HG02840 (cell line): Measurements from ENCODE around the gene ZBTB48.
A peak's percentile ranks its signal among the peaks of the same experiment; 100 is the strongest.

ENCODE experiments used
- ATAC-seq: cut with Tn5 transposase; IDR thresholded peaks from one replicate; pipeline ENCODE4 v1.9.1; 2021; ENCODE audit warnings: mild to moderate bottlenecking, moderate library complexity, moderate number of reproducible peaks; ENCODE audit not compliant: unreplicated experiment, low FRiP score

The ZBTB48 gene

DNA sequence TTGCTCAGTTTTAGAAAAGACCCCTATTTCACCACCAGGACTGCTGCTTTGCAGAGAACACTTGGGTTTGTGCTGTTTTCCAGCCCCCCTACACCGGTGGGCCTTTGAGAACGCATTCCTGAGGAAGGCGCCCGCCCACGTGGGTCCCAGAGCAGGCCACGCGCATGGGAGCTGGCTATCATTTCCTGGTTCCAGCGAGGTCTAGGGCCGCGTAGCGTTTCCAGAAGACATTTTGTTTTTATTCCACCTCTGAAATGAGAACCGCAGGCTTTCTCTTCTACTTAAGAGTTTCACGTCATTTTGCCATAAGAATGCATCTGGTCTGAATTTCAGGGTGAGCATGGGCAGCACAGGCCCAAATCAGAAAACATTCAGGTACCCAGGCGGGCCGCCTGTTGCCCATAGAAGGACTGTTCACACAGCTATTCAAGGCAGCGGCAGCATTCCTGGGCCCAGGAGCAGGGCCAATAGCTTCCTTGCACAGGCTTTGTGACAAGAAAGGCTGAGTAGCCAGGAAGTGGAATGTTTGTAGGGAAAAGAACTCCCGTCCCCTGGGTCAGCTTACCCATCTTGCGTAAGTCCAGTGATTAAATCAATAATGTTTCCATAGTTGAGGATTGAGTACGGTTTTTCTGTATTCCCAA is 24.2 kb downstream of the ZBTB48 start:
- ATAC-seq: no peak

DNA sequence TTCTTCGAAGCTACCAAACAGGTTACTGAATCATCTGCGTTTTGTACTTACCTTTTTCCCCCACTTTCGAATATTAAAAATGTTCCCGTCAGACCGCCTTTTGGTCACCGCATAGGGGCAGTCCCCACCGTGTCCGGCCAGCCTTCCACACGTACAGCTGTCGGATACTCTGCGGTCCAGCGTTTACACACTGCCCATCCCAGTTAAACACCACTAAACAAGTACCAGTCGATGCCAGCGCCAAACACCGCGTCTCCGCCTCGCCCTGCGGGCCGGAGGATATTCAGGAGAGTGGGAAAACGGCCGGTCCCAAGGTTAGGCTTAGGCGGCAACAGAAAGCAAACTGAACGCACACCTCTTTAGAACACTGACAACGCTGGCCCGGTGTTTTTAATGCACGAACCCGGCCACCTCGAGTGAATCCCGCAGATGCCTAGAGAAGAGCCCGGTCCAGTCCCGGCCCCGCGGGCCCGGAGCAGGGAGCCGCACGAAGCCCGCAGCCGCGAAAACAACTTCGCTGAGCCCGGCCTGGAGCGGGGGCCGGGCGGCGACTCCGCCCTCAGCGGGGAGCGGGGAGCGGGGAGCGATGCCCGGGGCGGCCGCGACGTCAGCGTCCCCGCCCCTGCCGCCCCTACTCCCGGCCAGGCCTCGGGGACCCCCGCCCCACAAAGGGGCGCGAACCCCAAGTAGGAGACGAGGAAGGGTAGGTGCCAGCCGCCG is 33.0 kb downstream of the ZBTB48 start:
- ATAC-seq: no peak

DNA sequence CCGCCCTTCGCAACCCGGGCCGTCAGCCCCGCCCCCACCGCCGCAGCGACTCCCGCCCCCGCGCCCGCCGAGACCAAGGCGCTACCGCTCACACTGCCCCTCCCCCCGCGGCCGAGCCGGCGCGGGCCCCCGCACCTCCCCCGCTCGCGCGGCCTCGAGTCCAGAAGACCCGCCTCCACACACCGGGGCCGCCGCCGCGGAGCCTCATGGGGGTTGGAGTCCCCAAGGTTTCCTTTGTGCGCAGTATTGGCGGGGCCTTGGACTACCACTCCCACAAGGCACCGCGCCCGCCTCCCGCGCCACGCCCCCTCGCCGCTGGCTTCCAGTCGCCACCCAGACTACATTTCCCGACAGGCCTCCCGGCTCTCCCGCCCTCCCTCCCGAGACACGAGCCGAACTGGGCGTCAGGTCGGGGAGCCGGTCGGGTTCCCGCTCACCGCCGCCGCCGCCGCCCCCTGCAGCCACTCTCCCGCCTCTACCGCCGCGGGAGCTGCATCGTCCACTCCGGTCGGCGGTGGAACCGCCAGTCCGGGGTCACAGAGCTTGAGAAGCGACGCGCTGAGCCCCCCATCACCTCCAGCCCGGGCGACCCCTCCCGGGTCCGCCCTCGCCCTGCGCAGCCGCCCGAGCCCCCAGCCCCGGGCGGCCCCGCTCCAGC is 33.7 kb downstream of the ZBTB48 start, which contains the start of gene PHF13:
Gene PHF13, plus strand, starts transcription at position 371 of the 658 bp plus-strand sequence. CDS start 336 bp downstream, outside the sequence.
- ATAC-seq: peak; percentile 90

DNA sequence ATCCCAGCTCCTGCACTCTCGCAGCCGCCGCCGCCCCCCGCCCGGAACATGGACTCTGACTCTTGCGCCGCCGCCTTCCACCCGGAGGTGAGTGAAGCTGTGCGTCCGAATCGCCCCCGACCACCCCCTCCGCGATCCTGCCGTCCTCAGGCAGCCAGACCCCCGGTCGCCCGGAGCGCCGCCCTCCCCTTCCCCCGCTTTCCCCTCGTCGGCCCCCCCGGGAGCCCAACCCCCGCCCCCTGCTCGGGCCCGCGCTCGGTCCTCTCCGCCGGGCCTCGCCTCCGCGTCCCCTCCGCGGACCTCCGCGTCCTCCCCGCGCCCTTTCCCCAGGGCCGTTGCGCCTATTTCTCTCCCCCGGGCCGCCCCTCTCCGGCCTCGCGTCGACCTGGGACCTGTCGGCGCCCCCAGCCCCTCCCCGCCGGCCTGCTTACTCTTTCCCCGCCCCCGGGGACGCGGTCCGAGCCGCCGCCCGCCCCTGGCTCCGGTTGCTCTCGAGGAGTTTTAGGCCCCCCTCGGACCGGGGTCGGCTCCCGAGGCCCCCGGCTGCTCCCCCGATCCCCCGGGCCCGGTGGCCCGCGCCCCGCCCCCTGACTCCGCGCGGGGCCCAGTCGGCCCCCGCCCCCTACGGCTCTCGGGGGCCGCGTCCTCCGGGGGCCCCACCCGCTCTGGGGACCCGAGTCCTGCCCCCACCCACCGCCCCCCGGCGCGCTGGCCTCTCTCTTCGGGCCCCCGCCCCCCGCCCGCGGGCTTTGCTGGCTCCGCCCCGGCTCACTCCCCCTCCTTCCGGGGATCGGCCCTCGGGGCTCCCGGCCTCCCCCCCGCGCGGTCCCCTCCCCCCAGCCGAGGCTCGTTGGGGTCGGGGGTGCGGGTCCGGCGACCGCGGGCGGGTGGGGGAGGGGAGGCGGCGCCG is 34.5 kb downstream of the ZBTB48 start:
- ATAC-seq: no peak

DNA sequence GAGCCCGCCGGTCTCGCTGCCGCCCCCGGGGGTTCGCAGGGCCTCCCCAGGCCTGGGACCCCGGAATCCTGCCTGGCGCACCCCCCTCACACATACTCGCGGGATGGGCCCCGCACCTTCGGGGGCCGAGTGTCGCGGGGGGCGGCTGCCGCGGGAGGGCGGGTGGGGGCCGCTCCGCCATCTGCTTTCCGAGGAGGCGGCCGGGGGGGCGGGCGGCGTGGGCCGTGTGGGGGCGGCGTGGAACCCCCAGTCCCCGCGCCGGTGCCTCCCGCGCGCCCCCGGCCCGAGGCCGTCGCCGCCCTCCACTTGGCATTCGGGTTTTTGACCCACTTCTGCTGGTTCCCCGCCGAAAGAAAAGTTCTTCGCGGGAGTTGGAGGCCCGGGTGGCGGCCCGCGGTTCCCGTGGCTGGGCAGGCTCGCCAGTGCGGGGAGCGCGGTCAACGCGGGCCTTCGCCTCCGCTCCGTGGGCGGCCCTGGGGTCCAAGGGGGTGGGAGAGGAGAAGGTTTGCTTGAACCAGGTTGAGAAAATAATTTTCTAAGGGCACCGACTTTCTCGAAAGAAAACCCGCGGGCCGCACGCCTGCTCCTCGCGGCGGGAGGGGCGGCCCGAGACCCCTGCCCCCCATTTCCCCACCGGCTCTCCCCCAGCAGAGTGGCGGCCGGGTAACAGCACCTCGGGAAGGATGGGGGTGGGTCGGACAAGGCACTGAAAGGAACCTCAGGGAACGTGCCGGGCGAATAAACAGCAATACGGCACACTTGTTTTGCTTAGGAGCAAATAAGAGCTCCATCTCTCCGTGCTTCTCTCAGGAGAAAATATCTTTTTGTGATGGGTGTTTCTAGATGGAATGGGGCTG is 35.4 kb downstream of the ZBTB48 start:
- no peak for ATAC-seq

DNA sequence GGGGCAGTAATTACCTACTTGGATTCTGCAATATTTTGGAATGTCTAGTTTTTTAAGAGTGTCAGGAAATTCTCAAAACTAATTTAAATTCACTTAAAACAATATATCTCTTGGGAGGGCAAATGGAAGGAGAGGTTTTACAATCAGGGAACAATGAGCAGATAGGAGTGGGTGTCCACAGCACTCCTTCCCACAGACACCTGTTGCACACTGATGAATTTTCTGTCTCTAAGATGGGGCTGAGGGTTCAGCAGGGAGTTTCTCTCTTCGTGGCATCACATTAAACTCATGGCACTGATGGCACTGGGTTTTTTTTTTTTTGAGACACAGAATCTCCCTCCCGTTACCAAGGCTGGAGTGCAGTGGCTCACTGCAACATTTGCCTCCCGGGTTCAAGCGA is 39.3 kb downstream of the ZBTB48 start:
- no peak for ATAC-seq

DNA sequence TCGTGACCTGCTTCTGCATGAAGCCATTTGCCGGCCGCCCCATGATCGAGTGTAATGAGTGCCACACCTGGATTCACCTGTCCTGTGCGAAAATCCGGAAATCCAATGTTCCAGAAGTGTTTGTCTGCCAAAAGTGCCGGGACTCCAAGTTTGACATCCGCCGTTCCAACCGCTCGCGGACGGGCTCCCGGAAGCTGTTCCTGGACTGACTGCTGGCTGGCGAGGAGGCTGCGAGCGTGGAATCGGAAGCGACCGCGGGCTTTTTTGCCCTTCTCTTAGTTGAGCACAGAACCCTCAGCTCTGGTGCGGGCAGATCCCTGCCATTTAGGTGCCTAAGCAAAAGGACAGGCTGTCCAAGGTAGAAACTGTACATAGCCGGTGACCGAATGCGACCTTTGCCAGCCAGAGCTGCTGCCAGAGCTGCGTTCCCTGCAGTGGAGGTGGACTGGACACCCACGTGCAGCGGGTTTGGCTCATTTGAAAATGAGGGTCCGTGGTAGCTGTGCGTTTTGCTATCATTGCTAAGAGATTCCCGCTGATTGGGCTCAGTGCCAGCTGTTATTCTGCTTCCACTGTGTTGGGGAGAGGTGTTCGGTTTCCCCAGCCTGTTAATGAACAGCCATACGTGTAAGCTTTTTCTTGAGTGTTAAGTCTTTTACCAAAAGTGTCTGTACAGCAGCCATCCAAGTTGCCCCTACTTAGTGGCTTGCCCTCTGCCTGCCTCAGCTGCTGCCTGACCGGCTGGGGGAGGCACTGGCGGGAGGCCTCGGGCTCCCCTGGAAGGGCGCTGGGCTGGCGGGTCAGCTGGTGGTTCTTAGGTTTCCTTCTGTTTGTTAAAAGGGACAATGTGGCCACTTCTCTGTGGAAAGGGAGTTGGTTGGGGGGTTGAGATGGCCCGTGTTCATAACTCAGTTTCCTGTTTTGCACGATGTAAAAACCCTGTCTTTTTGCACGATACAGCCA is 41.9 kb downstream of the ZBTB48 start:
- no peak for ATAC-seq

DNA sequence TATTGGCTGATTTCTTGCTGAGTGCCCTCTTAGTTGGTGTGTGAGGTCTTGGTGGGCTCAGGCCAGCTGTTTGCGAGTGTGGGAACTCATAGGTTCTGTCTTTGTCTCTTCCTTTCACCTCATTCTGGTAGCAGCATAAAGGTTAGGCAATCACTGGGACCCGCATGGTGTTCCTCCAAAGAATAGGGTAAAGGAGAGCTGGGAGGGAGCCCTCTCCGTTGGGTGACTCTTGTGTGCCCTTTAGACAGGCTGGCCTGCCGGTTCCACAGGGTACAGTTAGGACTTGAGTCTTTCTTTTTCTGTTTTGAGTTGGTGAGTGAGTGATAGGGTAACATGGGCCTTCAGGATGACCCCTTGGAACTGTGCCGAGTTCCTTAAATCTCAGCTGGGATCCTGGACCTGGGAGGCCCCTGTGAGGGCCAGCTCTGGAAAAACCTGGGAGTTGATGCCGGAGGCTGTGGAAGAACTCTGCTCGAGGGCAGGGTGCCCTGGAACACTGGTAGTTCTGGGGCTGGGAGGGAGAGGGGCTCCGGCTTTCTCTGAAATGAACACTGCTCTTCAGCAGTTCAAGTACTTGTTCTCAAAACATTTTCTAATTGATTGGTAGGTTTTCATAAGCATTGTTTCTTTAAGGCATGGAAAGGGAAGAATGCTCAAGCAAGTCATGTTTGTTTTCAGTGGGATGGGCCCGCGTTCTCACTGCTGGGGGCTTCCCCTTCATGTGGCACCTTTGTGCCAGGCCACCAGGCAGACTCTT is 42.8 kb downstream of the ZBTB48 start:
- no peak for ATAC-seq

DNA sequence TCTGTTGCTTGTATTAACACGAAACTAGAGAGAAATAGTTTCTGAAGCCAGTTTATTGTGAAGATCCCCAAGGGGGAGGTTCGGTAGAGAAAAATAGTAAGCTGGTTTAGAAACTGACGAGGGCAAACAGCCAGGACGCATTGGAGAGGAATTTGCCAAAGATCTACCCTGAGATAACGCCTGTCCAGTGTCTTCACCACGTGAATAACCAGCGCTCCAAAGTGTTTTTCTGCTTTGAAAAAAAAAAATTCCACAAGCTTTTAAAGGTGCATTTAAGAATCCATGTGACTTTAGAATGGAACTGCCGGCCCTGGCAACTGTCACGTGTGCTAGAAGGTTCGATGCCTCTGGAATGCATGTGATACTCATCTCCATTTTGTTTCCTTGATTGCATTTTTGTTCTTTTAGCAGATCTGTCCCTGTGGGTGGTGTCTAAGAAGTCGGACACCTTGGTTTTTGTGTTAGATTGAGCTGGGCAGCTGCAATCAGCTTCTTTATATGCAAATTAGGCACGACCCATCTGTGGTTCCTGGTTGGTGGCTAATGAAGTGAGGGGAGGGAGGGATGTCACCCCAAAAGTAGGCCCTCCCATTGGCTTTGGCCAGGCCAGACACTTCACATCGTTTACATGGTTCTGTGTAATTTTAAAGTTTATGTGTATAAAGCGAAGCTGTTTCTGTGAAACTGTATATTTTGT is 43.6 kb downstream of the ZBTB48 start:
- ATAC-seq: no peak

DNA sequence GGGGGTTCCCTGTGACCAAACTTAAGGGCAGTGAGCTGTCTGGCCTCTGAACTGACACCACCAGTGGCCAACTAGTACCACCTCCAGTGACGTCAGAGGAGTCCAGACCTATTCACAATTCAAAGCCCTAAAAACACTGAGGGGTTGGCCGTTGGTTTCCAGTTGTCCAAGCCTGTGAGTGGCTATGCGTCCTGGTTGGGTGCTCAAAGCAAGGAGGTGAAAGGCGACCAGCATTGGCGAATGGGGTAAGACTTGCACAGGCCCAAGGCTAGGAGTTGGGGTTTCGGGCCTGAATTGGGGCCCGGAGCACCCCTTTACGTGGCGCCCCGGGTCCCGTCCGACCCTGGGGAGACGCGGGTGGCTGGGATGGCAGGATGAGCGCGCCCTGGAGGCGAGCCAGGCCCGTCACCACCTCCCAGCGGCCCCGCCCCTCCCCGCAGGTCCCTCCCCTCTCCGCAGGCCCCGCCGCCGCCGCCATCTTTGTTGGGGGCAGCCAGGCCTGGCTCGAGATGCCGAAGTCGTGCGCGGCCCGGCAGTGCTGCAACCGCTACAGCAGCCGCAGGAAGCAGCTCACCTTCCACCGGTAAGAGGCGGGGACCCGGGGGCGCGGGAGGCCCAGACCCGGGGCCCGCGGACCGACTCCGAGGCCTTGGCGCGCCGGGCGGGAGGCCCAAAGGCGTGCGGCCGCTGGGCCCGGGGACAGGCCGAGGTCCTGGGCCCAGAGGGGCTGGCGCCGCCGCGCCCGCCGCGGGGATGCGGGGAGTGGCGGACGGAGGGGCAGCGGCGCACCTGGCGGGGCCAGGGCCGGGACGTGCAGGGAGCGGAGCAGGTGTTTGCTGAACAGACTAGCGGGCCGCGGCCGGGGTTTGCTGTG is 45.2 kb downstream of the ZBTB48 start, which contains the start of gene THAP3:
Gene THAP3, plus strand, starts transcription at position 159 of the 874 bp plus-strand sequence. Its CDS starts 351 bp downstream, at position 510.
- peak; percentile 79 for ATAC-seq

DNA sequence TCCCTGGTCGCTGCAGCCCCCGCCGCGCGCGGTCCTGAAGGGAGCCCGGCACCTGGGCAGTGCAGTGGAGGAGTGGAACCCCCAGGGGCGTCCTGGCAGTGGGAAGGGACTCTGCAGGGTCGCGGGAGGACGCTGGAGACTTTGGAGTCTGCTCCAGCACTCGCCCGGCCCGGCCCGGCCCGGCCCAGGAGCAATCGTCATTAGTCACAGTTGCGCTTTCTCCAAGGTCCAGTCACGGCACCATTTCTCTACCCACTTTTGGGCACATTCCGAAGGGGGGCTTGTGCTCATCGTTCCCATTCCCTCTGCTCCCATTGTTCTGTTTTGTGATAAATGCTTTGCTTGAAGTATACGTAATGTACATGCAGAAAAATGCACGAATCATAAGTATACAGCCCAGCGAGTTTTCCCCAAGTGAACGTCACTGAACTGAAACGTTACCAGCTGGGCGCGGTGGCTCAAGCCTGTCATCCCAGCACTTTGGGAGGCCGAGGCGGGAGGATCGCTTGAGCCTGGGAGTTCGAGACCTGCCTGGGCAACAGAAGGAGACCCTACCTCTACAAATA is 45.9 kb downstream of the ZBTB48 start:
- peak; percentile 21 for ATAC-seq

DNA sequence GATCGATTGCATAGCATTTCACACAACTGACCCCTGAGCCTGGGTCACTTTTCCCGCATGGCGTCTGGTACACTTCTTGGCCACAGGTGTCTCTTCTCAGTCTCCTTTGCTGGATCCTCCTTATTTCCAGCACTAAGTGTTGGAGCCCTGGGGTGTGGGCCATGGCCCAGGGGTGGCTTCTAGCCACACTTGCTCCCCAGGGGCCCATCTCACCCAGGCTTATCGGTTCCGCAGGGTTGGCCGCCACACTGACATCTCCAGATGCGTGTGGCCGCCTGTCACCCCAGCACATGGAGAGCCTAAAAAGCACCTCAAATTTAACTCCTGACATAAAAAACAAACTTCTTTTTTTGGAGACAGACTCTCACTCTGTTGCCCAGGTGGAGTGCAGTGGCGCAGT is 47.2 kb downstream of the ZBTB48 start:
- no peak for ATAC-seq

DNA sequence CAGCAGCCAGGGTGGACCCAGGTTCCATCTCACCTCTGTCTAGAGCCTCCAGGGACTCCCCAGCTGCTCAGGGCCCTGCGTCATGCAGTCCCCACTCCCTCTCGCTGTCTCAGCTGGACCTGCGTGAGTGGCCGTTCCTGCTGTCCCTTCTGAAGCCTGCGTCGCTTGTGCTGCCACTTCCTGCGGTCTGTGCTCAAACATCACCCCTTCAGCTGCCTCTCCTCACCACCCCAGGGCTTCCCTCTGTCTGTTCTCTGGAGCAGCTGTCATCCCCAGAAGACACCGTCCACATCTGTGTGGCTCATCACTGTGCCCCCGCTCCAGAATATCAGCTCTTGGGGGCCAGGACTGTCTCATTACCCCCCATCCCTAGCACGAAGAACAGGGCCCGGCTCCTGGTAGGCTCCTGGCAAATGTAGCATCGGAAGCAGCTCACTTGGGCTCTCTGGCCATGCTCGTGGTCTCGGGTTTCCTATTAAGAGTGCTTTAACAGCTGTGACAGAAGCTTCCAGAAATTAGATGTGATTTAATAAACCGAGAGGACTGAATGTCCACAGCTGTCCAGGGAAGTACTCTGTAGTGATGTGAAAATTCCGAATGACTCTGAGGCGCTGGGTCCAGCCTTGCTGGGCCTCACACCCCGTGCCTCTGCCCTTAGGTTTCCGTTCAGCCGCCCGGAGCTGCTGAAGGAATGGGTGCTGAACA is 48.2 kb downstream of the ZBTB48 start:
- ATAC-seq: no peak

DNA sequence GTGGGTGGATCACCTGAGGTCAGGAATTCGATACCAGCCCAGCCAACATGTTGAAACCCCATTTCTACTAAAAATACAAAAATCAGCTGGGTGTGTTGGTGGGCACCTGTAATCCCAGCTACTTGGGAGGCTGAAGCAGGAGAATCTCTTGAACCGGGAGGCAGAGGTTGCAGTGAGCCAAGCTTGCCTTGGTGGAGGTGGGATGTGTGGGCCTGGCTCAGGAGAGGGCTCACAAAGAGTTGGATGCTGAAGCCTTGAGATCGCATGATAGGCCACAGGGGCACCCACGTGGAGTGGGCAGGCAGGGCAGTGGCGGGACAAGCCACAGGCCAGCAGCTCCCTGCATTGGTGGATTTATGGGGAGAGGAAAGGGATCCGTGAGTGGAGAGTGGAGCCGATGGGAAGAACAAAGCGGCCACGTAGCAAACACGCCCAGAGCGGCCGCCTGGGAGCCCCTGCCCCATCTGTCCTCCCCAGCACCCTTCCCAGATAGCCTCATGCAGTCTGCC is 49.2 kb downstream of the ZBTB48 start:
- no peak for ATAC-seq

DNA sequence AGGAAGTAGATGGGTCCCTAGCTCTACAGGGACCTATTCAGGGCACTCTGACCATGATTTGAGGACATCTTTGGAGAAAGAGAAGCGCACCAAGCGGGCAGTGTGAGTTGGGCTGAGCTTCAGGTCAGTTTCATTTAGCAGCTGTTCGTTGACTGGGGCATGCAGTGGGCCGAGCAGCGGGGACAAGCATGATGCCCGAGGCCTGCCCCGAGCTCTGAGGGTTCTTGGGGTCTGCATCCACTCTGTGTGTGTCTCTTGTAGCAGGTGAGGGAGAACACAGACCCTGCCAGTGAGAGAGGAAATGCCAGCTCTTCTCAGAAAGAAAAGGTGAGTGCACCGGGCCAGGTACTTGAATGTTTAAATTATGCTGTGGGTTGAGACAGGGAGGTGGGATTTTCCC is 50.2 kb downstream of the ZBTB48 start:
- no peak for ATAC-seq
